CD1c-positive myeloid dendritic cell (primary cell): ENCODE results near the gene ERC1.
"Not testable (repeated sequence)": the region's sequence is repeated elsewhere in the genome, so short reads cannot be mapped to it uniquely, and the experiment has no call there.

Source experiments
- DNase-seq: peaks from one replicate; pipeline ENCODE4 v3.0.0-alpha.2; 2016; ENCODE audit errors: extremely low spot score

The ERC1 gene

GRCh38 chr12:1353451-1353850, 362.4 kb downstream of the ERC1 start:
- no peak for DNase-seq

- DNase-seq, result no peak
Measured at GRCh38 chr12:1355396-1355795, 364.4 kb downstream of the ERC1 start.

GRCh38 chr12:1355871-1356270, 364.8 kb downstream of the ERC1 start:
- DNase-seq, result not testable (repeated sequence)

- no peak for DNase-seq
Measured at GRCh38 chr12:1356285-1356684, 365.3 kb downstream of the ERC1 start.

- no peak for DNase-seq
Measured at GRCh38 chr12:1357171-1357570, 366.1 kb downstream of the ERC1 start.

GRCh38 chr12:1357711-1358110, 366.7 kb downstream of the ERC1 start:
- no peak for DNase-seq

GRCh38 chr12:1360441-1361210, 369.6 kb downstream of the ERC1 start:
- no peak for DNase-seq

GRCh38 chr12:1362143-1362662, 371.2 kb downstream of the ERC1 start:
- DNase-seq, result no peak

- DNase-seq, result no peak
Measured at GRCh38 chr12:1365703-1366102, 374.7 kb downstream of the ERC1 start.

GRCh38 chr12:1367331-1368291, 376.6 kb downstream of the ERC1 start:
- DNase-seq, result no peak

- DNase-seq, result no peak
Measured at GRCh38 chr12:1369460-1369859, 378.4 kb downstream of the ERC1 start.

- DNase-seq, result no peak
Measured at GRCh38 chr12:1369938-1370500, 379.0 kb downstream of the ERC1 start.

- DNase-seq, result no peak
Measured at GRCh38 chr12:1373901-1374735, 383.1 kb downstream of the ERC1 start.

GRCh38 chr12:1375323-1375722, 384.3 kb downstream of the ERC1 start:
- no peak for DNase-seq

GRCh38 chr12:1377117-1377516, 386.1 kb downstream of the ERC1 start:
- DNase-seq, result no peak

GRCh38 chr12:1377681-1378080, 386.7 kb downstream of the ERC1 start:
- DNase-seq, result no peak

- DNase-seq, result no peak
Measured at GRCh38 chr12:1380171-1380851, 389.3 kb downstream of the ERC1 start.

GRCh38 chr12:1382151-1382550, 391.1 kb downstream of the ERC1 start:
- no peak for DNase-seq

GRCh38 chr12:1382826-1383225, 391.8 kb downstream of the ERC1 start:
- no peak for DNase-seq

- DNase-seq, result no peak
Measured at GRCh38 chr12:1383758-1384157, 392.7 kb downstream of the ERC1 start.

GRCh38 chr12:1384910-1385309, 393.9 kb downstream of the ERC1 start:
- DNase-seq, result no peak
